ENCODE data around the gene MARCHF4. TPM values are rescaled to one million over a fixed set of nuclear protein-coding genes. Genes with fewer than 3 reads are reported as not detected.
A peak's percentile ranks its signal among the peaks of the same experiment; 100 is the strongest.

The MARCHF4 gene
- total RNA-seq, 1 experiment from 2014 or later, result 0.26 TPM

DNA sequence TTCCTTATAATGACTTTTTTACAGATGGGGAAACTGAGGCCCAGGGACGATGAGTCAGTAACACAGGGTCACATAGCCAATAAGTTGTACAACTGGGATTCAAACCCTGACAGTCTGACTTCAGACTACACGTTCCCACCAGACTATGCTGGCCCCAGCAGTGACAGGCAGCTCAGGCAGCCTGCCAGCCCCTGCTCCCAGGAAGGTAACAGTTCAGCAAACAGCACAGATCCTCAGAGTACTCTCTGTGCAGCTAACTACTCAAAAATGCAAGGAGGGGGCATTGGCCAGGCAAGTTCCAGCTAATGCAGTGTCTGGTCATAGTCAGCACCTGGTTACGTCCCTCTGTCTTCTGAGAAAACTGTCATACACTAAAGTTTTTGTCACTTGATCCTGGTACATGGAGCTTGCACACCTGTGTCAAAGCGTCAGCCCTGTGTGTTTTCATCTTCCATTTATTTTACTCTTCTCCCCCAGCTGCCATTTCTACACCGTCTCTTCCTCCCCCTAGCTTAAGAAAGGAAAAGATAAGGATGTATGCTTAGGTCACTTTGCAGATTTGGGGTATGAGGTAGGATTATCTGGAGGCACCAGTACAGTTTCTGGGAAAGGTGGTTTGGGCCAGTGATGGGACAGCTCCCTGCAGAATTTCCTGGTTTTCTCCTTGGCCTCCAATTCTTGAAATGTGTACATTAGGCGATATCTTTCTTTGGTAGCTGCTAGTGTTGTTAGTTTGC lies 44.5 kb upstream of the MARCHF4 start:
- Mint-ChIP-seq H3K4me3 (no peak overlapping the region), H3K36me3 (ENCODE audit: insufficient read depth in 1 of 3, low read depth in 3 of 3) (peaks cover 7 to 31% (median 28%) of the 10 kb centered on the region in 3 experiments; a peak in 6 of 7 replicates), H3K27ac (peak overlapping the region in 1 of 3 experiments; percentile 85; a peak in 1 of 7 replicates), H3K9me3 (no peaks in the 10 kb centered on the region), H3K27me3 (ENCODE audit: low read depth) (no peaks in the 10 kb centered on the region), H3K4me1 (peaks cover 14 to 20% of the 10 kb centered on the region in 2 experiments)
- H3K27me3 ChIP-seq (ENCODE audit: insufficient read depth, low read length), result no peaks in the 10 kb centered on the region
- no peaks in the 10 kb centered on the region for H4K20me1 ChIP-seq (ENCODE audit: control insufficient read depth, insufficient read depth, insufficient read length)
- H3K4me2 ChIP-seq (ENCODE audit: insufficient read depth, insufficient read length, low read length), result no peak overlapping the region
- H3K18ac ChIP-seq (ENCODE audit: insufficient read length, low read depth, low read length), result no peak overlapping the region
- no CpG with 5 or more reads among the region's 6 CpGs for WGBS (ENCODE audit: extremely low coverage, insufficient read length, low lambda C conversion rate)
- H3K4me1 ChIP-seq (ENCODE audit: insufficient read depth, low read length), result no peaks in the 10 kb centered on the region
- H3K9ac ChIP-seq (ENCODE audit: extremely low read depth, insufficient read length, low read length), result no peak overlapping the region
- H2BK120ac ChIP-seq (ENCODE audit: low read depth, low read length, poor library complexity, severe bottlenecking), result no peak overlapping the region
- no peak overlapping the region for H3K4ac ChIP-seq (ENCODE audit: low read depth, low read length)
- H3K79me2 ChIP-seq (ENCODE audit: insufficient read depth, low read length), result no peaks in the 10 kb centered on the region
- TF ChIP-seq, protein P1, sequence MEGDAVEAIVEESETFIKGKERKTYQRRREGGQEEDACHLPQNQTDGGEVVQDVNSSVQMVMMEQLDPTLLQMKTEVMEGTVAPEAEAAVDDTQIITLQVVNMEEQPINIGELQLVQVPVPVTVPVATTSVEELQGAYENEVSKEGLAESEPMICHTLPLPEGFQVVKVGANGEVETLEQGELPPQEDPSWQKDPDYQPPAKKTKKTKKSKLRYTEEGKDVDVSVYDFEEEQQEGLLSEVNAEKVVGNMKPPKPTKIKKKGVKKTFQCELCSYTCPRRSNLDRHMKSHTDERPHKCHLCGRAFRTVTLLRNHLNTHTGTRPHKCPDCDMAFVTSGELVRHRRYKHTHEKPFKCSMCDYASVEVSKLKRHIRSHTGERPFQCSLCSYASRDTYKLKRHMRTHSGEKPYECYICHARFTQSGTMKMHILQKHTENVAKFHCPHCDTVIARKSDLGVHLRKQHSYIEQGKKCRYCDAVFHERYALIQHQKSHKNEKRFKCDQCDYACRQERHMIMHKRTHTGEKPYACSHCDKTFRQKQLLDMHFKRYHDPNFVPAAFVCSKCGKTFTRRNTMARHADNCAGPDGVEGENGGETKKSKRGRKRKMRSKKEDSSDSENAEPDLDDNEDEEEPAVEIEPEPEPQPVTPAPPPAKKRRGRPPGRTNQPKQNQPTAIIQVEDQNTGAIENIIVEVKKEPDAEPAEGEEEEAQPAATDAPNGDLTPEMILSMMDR (conservative IDR thresholded peaks at IDR 0.05), result no peak
- no peak overlapping the region for H4K5ac ChIP-seq (ENCODE audit: insufficient read length, low read depth, low read length)
- no peak overlapping the region for H2BK12ac ChIP-seq (ENCODE audit: insufficient read length, low read depth, low read length)
- H2BK5ac ChIP-seq (ENCODE audit: insufficient read length, low read length), result no peak overlapping the region
- H3K79me1 ChIP-seq (ENCODE audit: insufficient read depth, low read depth, low read length, poor library complexity, severe bottlenecking), result no peaks in the 10 kb centered on the region
- no peak overlapping the region for H2AFZ ChIP-seq (ENCODE audit: low read length)
- no peak overlapping the region for H3K27ac ChIP-seq (ENCODE audit: insufficient read length, low read depth, low read length)
- H3K23ac ChIP-seq (ENCODE audit: insufficient read length, low read depth, low read length), result no peak overlapping the region
- no peak overlapping the region for H3T11ph ChIP-seq (ENCODE audit: low read length)
- H2BK20ac ChIP-seq (ENCODE audit: low read depth, low read length, poor library complexity, severe bottlenecking), result no peak overlapping the region
- H4K91ac ChIP-seq (ENCODE audit: insufficient read length, low read depth, low read length), result no peak overlapping the region
- no peaks in the 10 kb centered on the region for H3K23me2 ChIP-seq (ENCODE audit: insufficient read length, low read depth, low read length, poor library complexity, severe bottlenecking)
- H3K14ac ChIP-seq (ENCODE audit: insufficient read depth, low read length), result no peak overlapping the region
- no peak overlapping the region for H3K56ac ChIP-seq (ENCODE audit: insufficient read length, low read depth, low read length)
- H3K9me3 ChIP-seq (ENCODE audit: control insufficient read depth, low read depth, low read length), result no peaks in the 10 kb centered on the region
- DNase-seq, result no peak
- no peak overlapping the region for H4K8ac ChIP-seq (replicated peaks; ENCODE audit: insufficient read length, low read depth, low read length)
- H2AK5ac ChIP-seq (ENCODE audit: insufficient read length, low read length), result no peak overlapping the region
- no peak overlapping the region for H2BK15ac ChIP-seq (ENCODE audit: low read depth, low read length)
